WERI-Rb-1 (cell line): ENCODE measurements around the gene HMGB2.

Experiments used
- DNase-seq: peaks from one replicate; pipeline ENCODE4 v3.0.0-alpha.2; 2020
- H3K27ac ChIP-seq: fragments of 250-450 bp; sonication (Bioruptor Pico); 2 replicates; pipeline ENCODE4 v1.5.1; 2020; ENCODE audit warnings: mild to moderate bottlenecking, moderate library complexity
- H3K27me3 ChIP-seq: fragments of 250-450 bp; sonication (Bioruptor Pico); 2 replicates; pipeline ENCODE4 v1.5.1; 2021; ENCODE audit warnings: mild to moderate bottlenecking, low read depth, moderate library complexity; ENCODE audit not compliant: insufficient read depth, severe bottlenecking
- H3K36me3 ChIP-seq: fragments of 250-450 bp; sonication (Bioruptor Pico); 2 replicates; pipeline ENCODE4 v1.5.1; 2020; ENCODE audit warnings: mild to moderate bottlenecking, moderate library complexity
- H3K4me3 ChIP-seq: 2 replicates; pipeline ENCODE4 v1.5.1; 2011; ENCODE audit warnings: low read depth, mild to moderate bottlenecking, control low read depth, low read length
- H3K9me3 ChIP-seq: fragments of 250-450 bp; sonication (Bioruptor Pico); 2 replicates; pipeline ENCODE4 v1.5.1; 2021; ENCODE audit warnings: mild to moderate bottlenecking, moderate library complexity; ENCODE audit not compliant: severe bottlenecking
- TF ChIP-seq, protein P1 (sequence below): IDR thresholded peaks from 2 replicates; pipeline ENCODE4 v1.5.1; 2011; ENCODE audit warnings: low read depth, mild to moderate bottlenecking, control low read depth, inconsistent platforms, low read length

HMGB2 gene

DNA sequence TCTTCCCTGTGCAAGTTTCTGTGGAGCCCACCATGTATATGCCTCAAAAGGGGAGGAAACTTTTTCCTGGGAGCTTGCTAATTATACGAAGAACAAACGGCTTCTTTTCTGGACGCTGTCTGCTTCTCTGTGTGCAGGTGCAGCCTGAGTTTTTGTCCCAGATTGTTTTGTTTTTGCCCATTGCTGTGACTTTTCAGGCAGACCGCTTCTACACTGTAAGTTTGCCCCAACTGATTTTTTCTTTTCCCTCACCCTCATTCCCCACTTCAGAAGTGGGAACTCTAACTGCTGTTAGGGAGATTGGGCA lies 51.9 kb downstream of the HMGB2 start:
- peaks cover 6% of the 10 kb centered on the region for H3K9me3 ChIP-seq
- H3K27ac ChIP-seq: no peak overlapping the region
- no peak for DNase-seq
- H3K4me3 ChIP-seq: no peak overlapping the region
- H3K36me3 ChIP-seq: no peaks in the 10 kb centered on the region
- H3K27me3 ChIP-seq: no peaks in the 10 kb centered on the region
- TF ChIP-seq, protein P1, sequence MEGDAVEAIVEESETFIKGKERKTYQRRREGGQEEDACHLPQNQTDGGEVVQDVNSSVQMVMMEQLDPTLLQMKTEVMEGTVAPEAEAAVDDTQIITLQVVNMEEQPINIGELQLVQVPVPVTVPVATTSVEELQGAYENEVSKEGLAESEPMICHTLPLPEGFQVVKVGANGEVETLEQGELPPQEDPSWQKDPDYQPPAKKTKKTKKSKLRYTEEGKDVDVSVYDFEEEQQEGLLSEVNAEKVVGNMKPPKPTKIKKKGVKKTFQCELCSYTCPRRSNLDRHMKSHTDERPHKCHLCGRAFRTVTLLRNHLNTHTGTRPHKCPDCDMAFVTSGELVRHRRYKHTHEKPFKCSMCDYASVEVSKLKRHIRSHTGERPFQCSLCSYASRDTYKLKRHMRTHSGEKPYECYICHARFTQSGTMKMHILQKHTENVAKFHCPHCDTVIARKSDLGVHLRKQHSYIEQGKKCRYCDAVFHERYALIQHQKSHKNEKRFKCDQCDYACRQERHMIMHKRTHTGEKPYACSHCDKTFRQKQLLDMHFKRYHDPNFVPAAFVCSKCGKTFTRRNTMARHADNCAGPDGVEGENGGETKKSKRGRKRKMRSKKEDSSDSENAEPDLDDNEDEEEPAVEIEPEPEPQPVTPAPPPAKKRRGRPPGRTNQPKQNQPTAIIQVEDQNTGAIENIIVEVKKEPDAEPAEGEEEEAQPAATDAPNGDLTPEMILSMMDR: no peak

DNA sequence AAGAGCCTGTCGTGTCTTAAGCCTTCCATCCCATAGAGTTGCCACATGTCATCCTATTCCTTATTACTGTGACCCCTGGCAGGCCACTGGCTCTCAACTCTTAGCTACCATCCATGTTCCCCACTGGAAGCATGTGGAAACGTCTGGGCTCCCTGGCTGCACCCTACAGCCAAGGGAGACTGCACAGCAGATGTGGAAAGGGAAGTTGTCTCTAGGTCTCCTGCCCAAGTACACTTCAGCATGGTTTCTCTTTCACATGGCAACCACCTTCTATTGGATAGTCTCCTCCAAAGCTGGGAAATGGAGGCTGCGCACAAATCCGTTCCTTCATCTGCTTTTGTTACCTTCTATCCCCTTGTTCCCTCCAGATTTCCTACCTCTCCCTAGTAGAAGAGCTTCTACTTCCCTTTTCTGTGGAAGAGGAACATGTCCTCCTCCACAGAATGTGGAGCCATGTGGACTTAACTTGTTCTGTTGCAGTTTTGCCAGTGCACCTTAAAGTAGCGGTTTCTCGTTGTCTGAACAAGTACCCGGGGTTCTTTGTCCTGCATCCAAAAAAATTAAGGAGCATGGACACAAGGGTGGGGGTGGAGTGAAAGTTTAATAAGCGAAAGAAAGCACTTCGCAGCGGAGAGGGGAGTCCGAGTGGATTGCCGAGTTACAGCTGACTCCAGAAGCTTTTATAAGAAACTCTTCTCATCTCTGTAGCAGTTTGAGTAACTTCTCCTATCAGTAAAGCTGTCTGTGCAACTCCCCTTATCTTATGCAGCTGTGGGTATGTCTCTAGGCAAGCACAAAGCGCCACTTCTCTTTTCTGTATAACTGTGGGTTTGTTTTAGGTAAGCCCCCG lies 52.5 kb downstream of the HMGB2 start:
- H3K27me3 ChIP-seq: no peaks in the 10 kb centered on the region
- H3K36me3 ChIP-seq: no peaks in the 10 kb centered on the region
- no peak overlapping the region for H3K27ac ChIP-seq
- H3K4me3 ChIP-seq: no peak overlapping the region
- TF ChIP-seq, protein P1: no peak
- DNase-seq: no peak
- peaks cover 6% of the 10 kb centered on the region for H3K9me3 ChIP-seq
